Measurements from ENCODE around the gene SPOP. TPM values are rescaled to one million over a fixed set of nuclear protein-coding genes. Genes with fewer than 3 reads are reported as not detected.
"Not testable (repeated sequence)": the region's sequence is repeated elsewhere in the genome, so short reads cannot be mapped to it uniquely, and the experiment has no call there.

The SPOP gene
- total and polyA plus RNA-seq, 9 of the 15 experiments (the other 6 are each of a cell fraction or from before 2014, with no cell fraction given): 34.2 to 65.9 (median 39.7) TPM

DNA sequence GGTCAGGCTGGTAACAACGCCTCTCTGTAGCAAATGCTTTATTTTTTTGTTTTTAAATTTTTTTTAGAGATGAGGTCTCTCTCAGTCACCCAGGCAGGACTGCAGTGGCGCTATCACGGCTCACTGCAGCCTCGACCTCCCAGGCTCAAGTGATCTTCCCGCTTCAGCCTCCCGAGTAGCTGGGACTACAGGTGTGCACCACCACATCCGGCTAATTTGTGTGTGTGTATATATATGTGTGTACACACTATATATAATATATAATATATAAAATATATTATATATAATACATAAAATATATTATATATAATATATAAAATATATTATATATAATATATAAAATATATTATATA lies 109.2 kb downstream of the SPOP start:
- in situ Hi-C loops (cut with MboI): loop anchor here (10.0 kb wide), 1 partner anchor 506 kb away; no protein-coding TSS in a partner anchor
- H3K9me3 ChIP-seq (replicated peaks; ENCODE audit: control insufficient read depth, insufficient read depth, low read depth, low read length); H3K4me3 ChIP-seq; DNase-seq (ENCODE audit: extremely low read depth in 1 of 4, low spot score in 3 of 4); H3K9ac ChIP-seq (ENCODE audit: insufficient read depth in 1 of 2, low read depth in 2 of 2, low read length in 2 of 2); FAIRE-seq; H3K4me2 ChIP-seq (ENCODE audit: insufficient read depth, low read length); BruUV-seq (replicated peaks); H2AFZ ChIP-seq (ENCODE audit: low read depth, low read length); POLR2A ChIA-PET; ATAC-seq; H3K27ac ChIP-seq (ENCODE audit: extremely low read depth, low read depth, low read length); H3K36me3 ChIP-seq (ENCODE audit: control insufficient read depth, insufficient read depth, low read length); H3K9me1 ChIP-seq (ENCODE audit: control insufficient read depth, insufficient read depth, low read length); H3K79me2 ChIP-seq (ENCODE audit: control insufficient read depth, insufficient read depth, low read length): not testable (repeated sequence)
- peaks cover 12 to 46% of the 10 kb centered on the region in 2 experiments; a peak in 3 of 5 replicates for H3K27me3 ChIP-seq (ENCODE audit: control insufficient read depth in 2 of 2, insufficient read depth in 2 of 2, low read length in 2 of 2)
- TF ChIP-seq ZBTB33 (CRISPR knock-in tag; IDR thresholded peaks at IDR 0.05): peak; percentile 72; the same call in 1 of the 2 replicates
- 73% methylated on average over 7 of the region's 7 CpGs for WGBS (ENCODE audit: insufficient coverage, low coverage, missing lambda C conversion rate)
- CTCF ChIA-PET (ENCODE audit: low intra/inter-chr PET ratio): interaction anchor here (0.6 to 7.7 kb wide), 6 partner anchors 127 to 549 kb away, joined by 5 to 167 read pairs (median 10); partner anchors contain the start of gene SLC35B1
- peaks cover 0 to 24% of the 10 kb centered on the region in 2 experiments; a peak in 4 of 5 replicates for H3K4me1 ChIP-seq (replicated peaks in 1 of 2; ENCODE audit: control insufficient read depth in 2 of 2, insufficient read depth in 2 of 2, low read length in 2 of 2)
- intact Hi-C loops (cut with micrococcal nuclease): loop anchor here (2.0 kb wide), 2 partner anchors 216 to 282 kb away; no protein-coding TSS in a partner anchor
- H4K20me1 ChIP-seq (replicated peaks; ENCODE audit: control insufficient read depth, insufficient read depth, low read length): peaks cover 13% of the 10 kb centered on the region; the same call in 1 of the 2 replicates
